Natural killer cell (primary cell): ENCODE data around the gene MYLK4. TPM values are rescaled to one million over a fixed set of nuclear protein-coding genes. Genes with fewer than 3 reads are reported as not detected.

Experiments used
- ATAC-seq, 3 donors: fragments of 150-1000 bp in 2 of 3; fragments of 200-7000 bp in 1 of 3; cut with Tn5 transposase; 1 replicate in 1 of 3; 2 replicates in 2 of 3; pipeline ENCODE4 v1.10.0; 2021; ENCODE audit warnings: mild to moderate bottlenecking in 2 of 3, moderate library complexity in 2 of 3
- DNase-seq, 2 donors: peaks; one replicate each; pipeline versions ENCODE4 v3.0.0 to v3.0.0-alpha.2; 2013 to 2021; ENCODE audit warnings: mixed read lengths in 1 of 2
- H3K27ac ChIP-seq: one replicate; pipeline ENCODE4 v1.5.1; 2013; ENCODE audit warnings: mild to moderate bottlenecking, low read length
- H3K27me3 ChIP-seq: one replicate; pipeline ENCODE4 v1.6.1; 2013; ENCODE audit warnings: low read length; ENCODE audit not compliant: control insufficient read depth, insufficient read depth
- H3K36me3 ChIP-seq: one replicate; pipeline ENCODE4 v1.6.1; 2013; ENCODE audit warnings: low read length; ENCODE audit not compliant: control insufficient read depth, insufficient read depth
- H3K4me1 ChIP-seq: one replicate; pipeline ENCODE4 v1.6.1; 2013; ENCODE audit warnings: low read length; ENCODE audit not compliant: control insufficient read depth, insufficient read depth
- H3K4me3 ChIP-seq: one replicate; pipeline ENCODE4 v1.5.1; 2013; ENCODE audit warnings: low read length
- H3K9me3 ChIP-seq: one replicate; pipeline ENCODE4 v1.6.1; 2013; ENCODE audit warnings: low read length; ENCODE audit not compliant: control insufficient read depth, insufficient read depth
- H3K27ac Mint-ChIP-seq, 2 donors: one replicate each; pipeline ENCODE4 v1.8.0; 2022; ENCODE audit warnings: mild to moderate bottlenecking in 2 of 2, mixed read lengths in 2 of 2, moderate library complexity in 1 of 2
- H3K27me3 Mint-ChIP-seq, 2 donors: one replicate each; pipeline ENCODE4 v1.8.0; 2022; ENCODE audit warnings: low read depth in 2 of 2, mixed read lengths in 2 of 2
- H3K36me3 Mint-ChIP-seq: one replicate; pipeline ENCODE4 v1.8.0; 2022; ENCODE audit warnings: mixed read lengths
- H3K4me1 Mint-ChIP-seq, 2 donors: one replicate each; pipeline ENCODE4 v1.8.0; 2022; ENCODE audit warnings: mixed read lengths in 2 of 2
- H3K4me3 Mint-ChIP-seq: one replicate; pipeline ENCODE4 v1.8.0; 2022; ENCODE audit warnings: mild to moderate bottlenecking, moderate library complexity, mixed read lengths
- H3K9me3 Mint-ChIP-seq, 2 donors: one replicate each; pipeline ENCODE4 v1.8.0; 2022; ENCODE audit warnings: mixed read lengths in 2 of 2
- CTCF ChIP-seq: fragments of 200-600 bp; IDR thresholded peaks from one replicate; pipeline ENCODE4 v1.8.0; 2022; ENCODE audit warnings: antibody characterized with exemption
- WGBS: methylation state at CpG from one replicate; pipeline ENCODE4 v1.1.7; 2013; ENCODE audit warnings: missing lambda C conversion rate; ENCODE audit not compliant: insufficient coverage; 5-methylcytosine and 5-hydroxymethylcytosine counted together
- intact Hi-C: fragments of 100-400 bp; cut with micrococcal nuclease; formaldehyde crosslinking; loops from one replicate; pipeline ENCODE4 v1.14.2; 2022
- total RNA-seq, 4 donors: library from RNA; stranded (reverse); fragments of 120-200 nt in 1 of 4; gene quantifications; one replicate each; pipeline versions ENCODE4 v1.2.3 to v1.2.4, GENCODE V29; 2013 to 2022

Gene MYLK4
- total RNA-seq, 3 donors from 2014 or later (not counting 1 experiment from before 2014, with no cell fraction given), result 0.45 to 1.1 (median 0.88) TPM

GRCh38 chr6:2756687-2757224, 6.0 kb upstream of the MYLK4 start:
- Mint-ChIP-seq H3K36me3 (no peaks in the 10 kb centered on the region), H3K27me3 (peaks cover 16 to 22% of the 10 kb centered on the region in 2 donors), H3K4me1 (peaks cover 4 to 15% of the 10 kb centered on the region in 2 donors), H3K27ac (no peak overlapping the region), H3K4me3 (no peak overlapping the region), H3K9me3 (no peaks in the 10 kb centered on the region)
- 94% methylated on average over 3 of the region's 3 CpGs for WGBS
- TF ChIP-seq CTCF, result no peak
- Histone ChIP-seq H3K4me3 (no peak overlapping the region), H3K9me3 (no peaks in the 10 kb centered on the region), H3K27me3 (peaks cover 2% of the 10 kb centered on the region), H3K36me3 (no peaks in the 10 kb centered on the region), H3K27ac (no peak overlapping the region), H3K4me1 (peaks cover 2% of the 10 kb centered on the region)
- intact Hi-C loops, result no loop called here
- ATAC-seq, result no peak
- no peak for DNase-seq

GRCh38 chr6:2756241-2756640, 5.5 kb upstream of the MYLK4 start:
- H3K4me1 ChIP-seq, result peaks cover 3% of the 10 kb centered on the region
- no peaks in the 10 kb centered on the region for H3K9me3 Mint-ChIP-seq

GRCh38 chr6:2755456-2755855, 4.7 kb upstream of the MYLK4 start:
- H3K9me3 Mint-ChIP-seq, result no peaks in the 10 kb centered on the region
- no peaks in the 10 kb centered on the region for H3K36me3 Mint-ChIP-seq
- intact Hi-C loops, result no loop called here
- Histone ChIP-seq H3K36me3 (no peaks in the 10 kb centered on the region), H3K9me3 (no peaks in the 10 kb centered on the region), H3K4me3 (no peak overlapping the region), H3K27ac (no peak overlapping the region), H3K27me3 (peaks cover 2% of the 10 kb centered on the region), H3K4me1 (peaks cover 3% of the 10 kb centered on the region)
- H3K4me3 Mint-ChIP-seq, result no peak overlapping the region
- H3K4me1 Mint-ChIP-seq, result peaks cover 4 to 9% of the 10 kb centered on the region in 2 donors
- TF ChIP-seq CTCF, result no peak
- H3K27me3 Mint-ChIP-seq, result peaks cover 22 to 23% of the 10 kb centered on the region in 2 donors
- no peak overlapping the region for H3K27ac Mint-ChIP-seq
- ATAC-seq, result no peak
- 96% methylated on average over 3 of the region's 3 CpGs for WGBS
- DNase-seq, result no peak

More at GRCh38 chr6:2756241-2756640, 5.5 kb upstream of the MYLK4 start:
- Histone ChIP-seq H3K27me3 (peaks cover 2% of the 10 kb centered on the region), H3K36me3 (no peaks in the 10 kb centered on the region), H3K4me3 (no peak overlapping the region), H3K9me3 (no peaks in the 10 kb centered on the region), H3K27ac (no peak overlapping the region)
- Mint-ChIP-seq H3K4me3 (no peak overlapping the region), H3K27me3 (peaks cover 16 to 22% of the 10 kb centered on the region in 2 donors), H3K36me3 (no peaks in the 10 kb centered on the region), H3K4me1 (peaks cover 4 to 13% of the 10 kb centered on the region in 2 donors), H3K27ac (no peak overlapping the region)
- no peak for DNase-seq
- ATAC-seq, result no peak
- intact Hi-C loops, result no loop called here
- no peak for TF ChIP-seq CTCF
- WGBS, result 71% methylated on average over 1 of the region's 2 CpGs

GRCh38 chr6:2754911-2755310, 4.2 kb upstream of the MYLK4 start:
- Histone ChIP-seq H3K27ac (no peak overlapping the region), H3K4me3 (no peak overlapping the region), H3K4me1 (peaks cover 3% of the 10 kb centered on the region), H3K9me3 (no peaks in the 10 kb centered on the region), H3K27me3 (peaks cover 2% of the 10 kb centered on the region), H3K36me3 (no peaks in the 10 kb centered on the region)
- Mint-ChIP-seq H3K4me3 (no peak overlapping the region), H3K36me3 (no peaks in the 10 kb centered on the region), H3K27ac (no peak overlapping the region), H3K4me1 (peaks cover 8 to 14% of the 10 kb centered on the region in 2 donors), H3K9me3 (no peaks in the 10 kb centered on the region), H3K27me3 (peaks cover 25 to 27% of the 10 kb centered on the region in 2 donors)
- no CpG with 5 or more reads among the region's 1 CpG for WGBS
- DNase-seq, result no peak
- intact Hi-C loops, result no loop called here
- no peak for TF ChIP-seq CTCF
- ATAC-seq, result no peak
